NCI-H1930 (cell line): ENCODE measurements around the gene PPFIA3.
"Not testable (repeated sequence)": the region's sequence is repeated elsewhere in the genome, so short reads cannot be mapped to it uniquely, and the experiment has no call there.

Experiments
- DNase-seq, 2 experiments: peaks; one replicate each; lab custom pipeline; 2025; lab: John Stamatoyannopoulos, UW

PPFIA3 gene

GRCh38 chr19:49119411-49120324 lies at the start of gene PPFIA3:
Gene PPFIA3 (plus strand): TSS chr19:49119544. CDS start chr19:49127874, 8,330 bp downstream.
- no peak for DNase-seq

- DNase-seq: no peak
Measured at GRCh38 chr19:49070416-49070815, 48.9 kb upstream of the PPFIA3 start.

GRCh38 chr19:49071860-49072547 lies 47.3 kb upstream of the PPFIA3 start:
- DNase-seq: peak; percentile 41 to 60

GRCh38 chr19:49073514-49074378 lies 45.6 kb upstream of the PPFIA3 start:
- peak; percentile 26 to 32 for DNase-seq

- DNase-seq: not testable (repeated sequence)
Measured at GRCh38 chr19:49074869-49075268, 44.5 kb upstream of the PPFIA3 start.

GRCh38 chr19:49080392-49080791 lies 39.0 kb upstream of the PPFIA3 start:
- no peak for DNase-seq

GRCh38 chr19:49081273-49081672 lies 38.1 kb upstream of the PPFIA3 start:
- no peak for DNase-seq

- DNase-seq: no peak
Measured at GRCh38 chr19:49084206-49085019, 34.9 kb upstream of the PPFIA3 start.

- DNase-seq: peak; percentile 100
Measured at GRCh38 chr19:49085020-49085867, 34.1 kb upstream of the PPFIA3 start, which contains the start of gene SNRNP70. Gene SNRNP70 (plus strand): TSS chr19:49085451. CDS start chr19:49086415, 964 bp downstream.

- no peak for DNase-seq
Measured at GRCh38 chr19:49085868-49086232, 33.5 kb upstream of the PPFIA3 start.

GRCh38 chr19:49086296-49086695 lies 33.0 kb upstream of the PPFIA3 start:
- no peak for DNase-seq

- DNase-seq: no peak
Measured at GRCh38 chr19:49091391-49092038, 27.8 kb upstream of the PPFIA3 start.

GRCh38 chr19:49092686-49093085 lies 26.7 kb upstream of the PPFIA3 start:
- DNase-seq: no peak

GRCh38 chr19:49094505-49095482 lies 24.6 kb upstream of the PPFIA3 start:
- DNase-seq: no peak

GRCh38 chr19:49097453-49098288 lies 21.7 kb upstream of the PPFIA3 start:
- DNase-seq: peak; percentile 66 to 76

GRCh38 chr19:49098795-49099194 lies 20.5 kb upstream of the PPFIA3 start:
- DNase-seq: no peak

- DNase-seq: no peak
Measured at GRCh38 chr19:49101160-49101559, 18.2 kb upstream of the PPFIA3 start.

- no peak for DNase-seq
Measured at GRCh38 chr19:49102303-49102702, 17.0 kb upstream of the PPFIA3 start.
